GM12873 (cell line): ENCODE data around the gene CRB3.

Source experiments
- TF ChIP-seq, protein P1 (sequence below): IDR thresholded peaks from 2 replicates; pipeline ENCODE4 v1.5.1; 2012; ENCODE audit warnings: low read depth, mild to moderate bottlenecking, moderate library complexity, low read length, control low read depth; ENCODE audit not compliant: insufficient read depth; ENCODE audit errors: missing control alignments

Gene CRB3

GRCh38 chr19:6482343-6482686 is 18.2 kb downstream of the CRB3 start:
- TF ChIP-seq, protein P1, sequence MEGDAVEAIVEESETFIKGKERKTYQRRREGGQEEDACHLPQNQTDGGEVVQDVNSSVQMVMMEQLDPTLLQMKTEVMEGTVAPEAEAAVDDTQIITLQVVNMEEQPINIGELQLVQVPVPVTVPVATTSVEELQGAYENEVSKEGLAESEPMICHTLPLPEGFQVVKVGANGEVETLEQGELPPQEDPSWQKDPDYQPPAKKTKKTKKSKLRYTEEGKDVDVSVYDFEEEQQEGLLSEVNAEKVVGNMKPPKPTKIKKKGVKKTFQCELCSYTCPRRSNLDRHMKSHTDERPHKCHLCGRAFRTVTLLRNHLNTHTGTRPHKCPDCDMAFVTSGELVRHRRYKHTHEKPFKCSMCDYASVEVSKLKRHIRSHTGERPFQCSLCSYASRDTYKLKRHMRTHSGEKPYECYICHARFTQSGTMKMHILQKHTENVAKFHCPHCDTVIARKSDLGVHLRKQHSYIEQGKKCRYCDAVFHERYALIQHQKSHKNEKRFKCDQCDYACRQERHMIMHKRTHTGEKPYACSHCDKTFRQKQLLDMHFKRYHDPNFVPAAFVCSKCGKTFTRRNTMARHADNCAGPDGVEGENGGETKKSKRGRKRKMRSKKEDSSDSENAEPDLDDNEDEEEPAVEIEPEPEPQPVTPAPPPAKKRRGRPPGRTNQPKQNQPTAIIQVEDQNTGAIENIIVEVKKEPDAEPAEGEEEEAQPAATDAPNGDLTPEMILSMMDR: no peak

DNA sequence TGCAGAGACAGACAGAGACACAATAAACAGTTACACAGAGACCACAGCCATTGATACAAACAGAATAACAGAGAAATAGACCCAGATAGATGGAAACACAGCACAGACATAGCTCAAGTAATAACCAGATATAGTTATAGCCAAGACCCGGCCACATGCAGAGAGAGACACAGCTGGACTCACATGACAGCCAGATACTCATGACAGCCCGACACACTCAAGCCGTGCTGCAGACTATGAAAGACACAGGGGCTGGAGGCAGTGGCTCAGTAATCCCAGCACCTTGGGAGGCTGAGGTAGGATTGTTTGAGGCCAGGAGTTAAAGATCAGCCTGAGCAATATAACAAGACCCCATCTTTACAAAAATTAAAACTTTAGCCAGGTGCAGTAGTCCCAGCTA is 19.2 kb downstream of the CRB3 start:
- TF ChIP-seq, protein P1: no peak

DNA sequence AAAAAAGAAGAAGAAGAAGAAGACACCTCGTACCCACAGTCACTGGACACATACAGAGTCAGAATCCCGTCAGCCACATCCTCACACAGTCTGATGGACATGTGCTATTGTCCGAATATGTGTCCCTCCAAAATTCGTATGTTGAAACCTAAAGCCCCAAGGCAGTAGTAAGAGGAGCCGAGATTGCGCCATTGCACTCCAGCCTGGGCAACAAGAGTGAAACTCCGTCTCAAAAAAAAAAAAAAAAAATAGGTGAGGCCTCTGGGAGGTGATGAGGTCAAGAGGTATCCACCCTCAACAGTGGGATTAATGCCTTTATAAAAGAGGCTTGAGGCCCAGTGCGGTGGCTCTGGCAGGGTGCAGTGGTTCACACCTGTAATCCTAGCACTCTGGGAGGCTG is 20.2 kb downstream of the CRB3 start:
- TF ChIP-seq, protein P1: no peak

DNA sequence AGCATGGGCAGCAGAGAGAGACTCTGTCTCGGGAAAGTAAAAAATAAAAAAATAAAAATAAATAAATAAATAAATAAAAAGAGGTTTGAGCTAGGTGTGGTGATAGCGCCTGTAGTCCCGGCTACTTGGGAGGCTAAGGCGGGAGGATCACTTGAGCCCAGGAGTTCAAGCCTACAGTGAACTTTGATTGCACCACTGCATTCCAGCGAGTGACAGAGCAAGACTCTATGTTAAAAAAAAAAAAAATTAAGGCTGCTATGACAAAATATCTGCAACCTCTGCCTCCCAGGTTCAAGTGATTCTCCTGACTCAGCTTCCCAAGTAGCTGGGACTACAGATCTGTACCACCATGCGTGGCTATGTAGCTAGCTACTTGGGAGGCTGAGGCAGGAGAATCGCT is 20.8 kb downstream of the CRB3 start:
- TF ChIP-seq, protein P1: no peak

DNA sequence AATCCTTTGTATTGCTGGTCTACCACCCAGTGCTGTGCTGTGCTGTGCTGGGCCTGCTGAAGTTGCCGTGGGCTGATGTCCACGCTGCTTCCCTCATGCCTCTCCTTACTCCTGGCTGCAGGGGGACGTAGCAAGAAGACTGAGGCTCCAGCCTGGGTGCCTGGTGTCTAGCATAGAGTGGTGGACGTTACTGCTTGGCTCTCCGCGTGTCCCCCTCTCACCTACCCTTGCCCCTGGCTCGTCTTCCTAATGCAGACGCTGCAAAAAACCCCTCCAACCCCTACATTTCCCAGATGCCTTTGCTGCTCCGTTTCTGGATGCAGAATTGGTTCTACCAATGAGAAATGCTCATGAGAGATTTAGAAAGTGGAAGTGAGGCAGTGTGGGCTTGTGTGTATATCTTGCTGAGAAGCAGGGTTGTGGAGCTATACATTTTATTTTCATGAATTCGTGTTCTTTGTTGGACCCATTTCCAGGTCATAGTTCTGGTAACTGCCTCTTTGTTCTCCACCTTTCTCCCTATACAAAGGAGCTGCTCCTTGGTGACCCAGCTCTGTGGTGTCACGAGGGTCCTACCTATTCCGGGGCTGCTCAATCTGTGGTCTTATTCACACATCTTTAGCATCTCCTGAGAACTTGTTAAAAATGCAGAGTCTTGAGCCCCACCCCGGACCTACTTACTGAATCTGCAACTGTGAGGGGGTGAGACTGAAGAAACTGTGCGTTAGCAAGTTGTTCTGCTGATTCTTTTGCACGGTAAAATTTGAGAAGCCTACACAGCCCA is 25.4 kb downstream of the CRB3 start:
- TF ChIP-seq, protein P1: no peak

DNA sequence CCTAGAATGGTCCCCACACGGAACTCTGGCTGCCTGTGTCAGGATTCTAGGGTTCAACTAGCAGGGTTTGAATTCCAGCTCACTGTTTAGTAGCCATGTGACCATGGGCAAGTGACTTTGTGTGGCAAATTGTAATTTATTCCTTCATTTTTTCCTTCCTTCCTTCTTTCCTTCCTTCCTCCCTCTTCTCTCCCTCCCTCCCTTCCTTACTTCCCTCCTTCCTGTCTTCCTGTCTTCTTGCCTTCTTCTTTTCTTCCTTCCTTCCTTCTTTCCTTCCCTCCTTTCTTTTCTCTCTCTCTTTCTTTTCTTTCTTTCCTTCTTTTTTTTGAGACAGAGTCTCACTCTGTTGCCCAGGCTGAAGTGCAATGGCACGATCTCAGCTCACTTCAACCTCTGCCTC is 26.1 kb downstream of the CRB3 start:
- TF ChIP-seq, protein P1: no peak

DNA sequence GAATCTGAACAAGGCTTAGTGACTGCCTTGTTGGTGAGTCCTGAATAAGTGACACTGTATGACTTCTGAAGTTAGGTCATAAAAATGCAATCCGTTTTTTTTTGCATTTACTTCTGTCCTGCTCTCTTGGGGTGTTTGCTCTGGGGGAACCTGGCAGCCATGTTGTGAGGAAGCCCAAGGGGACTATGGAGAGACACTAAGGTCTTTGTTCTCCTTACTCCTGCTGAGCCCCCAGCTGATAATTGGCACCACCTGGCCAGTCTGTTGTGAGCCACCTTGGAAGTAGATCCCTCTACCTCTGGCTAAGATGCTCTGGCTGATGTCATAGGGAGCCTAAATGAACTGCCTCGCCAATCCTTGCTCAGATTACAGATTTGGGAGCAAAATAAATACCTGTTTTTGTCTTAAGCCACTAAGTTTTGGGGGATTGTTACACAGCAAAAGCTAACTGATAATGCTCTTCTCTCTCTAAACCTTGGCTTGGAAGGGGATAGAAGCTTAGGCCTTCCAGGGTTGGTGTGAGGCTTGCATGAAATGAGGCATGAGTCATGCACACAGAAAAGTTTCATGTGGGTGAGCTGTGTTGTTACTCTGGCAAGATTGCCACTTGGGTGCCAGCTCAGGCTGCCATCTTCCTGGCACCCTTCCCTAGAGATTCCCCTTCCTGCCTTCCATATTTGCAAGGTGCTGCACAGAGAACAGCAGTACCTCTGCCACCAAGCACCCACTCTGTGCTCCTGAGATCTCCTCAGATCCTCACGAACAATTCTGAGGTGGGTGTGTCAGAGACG is 27.9 kb downstream of the CRB3 start:
- TF ChIP-seq, protein P1: no peak
